ENCODE measurements around the gene UNC45A. TPM values are rescaled to one million over a fixed set of nuclear protein-coding genes. Genes with fewer than 3 reads are reported as not detected.
A peak's percentile ranks its signal among the peaks of the same experiment; 100 is the strongest.

The UNC45A gene
- polyA plus RNA-seq, 3 donors from 2014 or later = 54.9 to 74.4 (median 59.3) TPM

DNA sequence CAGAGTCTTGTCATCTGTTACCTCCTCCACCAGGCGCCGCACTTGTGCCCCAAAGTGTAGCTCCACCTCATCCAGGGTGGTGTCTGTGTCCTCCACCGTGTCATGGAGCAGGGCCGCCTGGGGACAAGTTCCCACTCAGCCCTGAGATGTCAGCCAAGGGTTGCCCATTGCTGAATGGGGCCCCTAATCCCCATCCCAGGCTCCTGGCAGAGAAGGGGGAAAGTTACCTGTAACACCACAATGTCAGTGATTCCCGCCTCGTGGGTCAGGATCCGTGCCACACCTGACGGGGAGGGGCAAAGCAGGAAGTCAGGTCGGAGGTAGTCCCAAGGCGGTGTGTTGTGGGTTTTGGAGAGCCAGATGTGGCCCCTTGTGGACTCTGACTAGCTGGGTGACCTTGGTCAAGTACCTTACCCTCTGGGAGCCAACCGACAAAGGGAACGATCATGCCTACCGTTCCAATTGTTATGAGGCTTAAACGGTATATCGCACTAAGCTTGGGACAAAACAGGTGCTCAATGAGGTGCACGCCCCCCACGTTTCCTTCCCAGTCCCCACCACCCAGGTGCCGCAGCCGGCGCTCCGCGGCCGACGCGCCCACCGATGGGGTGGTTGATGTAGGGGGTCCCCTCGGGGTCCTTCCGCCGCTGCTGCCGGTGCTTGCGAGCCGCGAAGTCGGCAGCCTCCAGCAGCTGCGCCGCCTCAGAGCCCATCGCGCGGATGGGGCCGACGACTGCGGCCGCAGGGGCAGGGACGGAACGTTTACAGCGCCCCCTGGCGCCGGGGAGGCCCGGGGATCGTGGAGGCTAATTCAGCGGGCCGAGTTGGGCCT, 3.0 kb upstream of the UNC45A start, which contains the start of gene HDDC3:
HDDC3 (minus strand) TSS at position 722 of the 832 bp plus-strand sequence; CDS start at position 713, 9 bp downstream.
- Mint-ChIP-seq H3K9me3 (no peaks in the 10 kb centered on the region), H3K4me1 (peaks cover 52 to 65% of the 10 kb centered on the region in 2 donors), H3K36me3 (peaks cover 0 to 3% (median 0%) of the 10 kb centered on the region in 3 donors), H3K4me3 (peak within 1 kb of the TSS; percentile 95 to 97 (median 96)), H3K27ac (peak within 1 kb of the TSS; percentile 93 to 98 (median 96)), H3K27me3 (ENCODE audit: low read depth in 3 of 3) (peaks cover 0 to 16% (median 11%) of the 10 kb centered on the region in 3 donors)
- peak; percentile 85 to 86 (median 86) for DNase-seq

DNA sequence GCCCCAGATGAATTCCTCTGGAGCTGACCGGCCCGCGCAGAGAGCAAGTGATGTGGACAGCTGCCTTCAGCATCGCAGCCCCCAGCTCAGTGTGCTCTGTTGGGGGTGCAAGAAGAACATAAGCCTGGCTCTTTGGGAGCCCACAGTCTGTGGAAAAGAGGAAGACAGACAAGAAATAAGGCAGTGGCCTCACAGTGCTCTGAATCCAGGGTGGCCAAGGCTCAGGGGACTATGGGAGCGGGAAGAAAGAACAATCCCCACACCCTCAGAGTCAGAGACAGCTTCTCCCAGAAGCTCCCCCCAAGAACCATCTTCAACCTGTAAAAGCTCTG, 2.5 kb upstream of the UNC45A start:
- H3K36me3 Mint-ChIP-seq = peaks cover 0 to 3% (median 0%) of the 10 kb centered on the region in 3 donors
- peak overlapping the region; percentile 87 to 98 (median 89) for H3K27ac Mint-ChIP-seq
- peaks cover 52 to 65% of the 10 kb centered on the region in 2 donors for H3K4me1 Mint-ChIP-seq
- peak overlapping the region; percentile 95 to 97 (median 96) for H3K4me3 Mint-ChIP-seq
- peaks cover 0 to 16% (median 11%) of the 10 kb centered on the region in 3 donors for H3K27me3 Mint-ChIP-seq (ENCODE audit: low read depth in 3 of 3)
- DNase-seq = no peak
- no peaks in the 10 kb centered on the region for H3K9me3 Mint-ChIP-seq

DNA sequence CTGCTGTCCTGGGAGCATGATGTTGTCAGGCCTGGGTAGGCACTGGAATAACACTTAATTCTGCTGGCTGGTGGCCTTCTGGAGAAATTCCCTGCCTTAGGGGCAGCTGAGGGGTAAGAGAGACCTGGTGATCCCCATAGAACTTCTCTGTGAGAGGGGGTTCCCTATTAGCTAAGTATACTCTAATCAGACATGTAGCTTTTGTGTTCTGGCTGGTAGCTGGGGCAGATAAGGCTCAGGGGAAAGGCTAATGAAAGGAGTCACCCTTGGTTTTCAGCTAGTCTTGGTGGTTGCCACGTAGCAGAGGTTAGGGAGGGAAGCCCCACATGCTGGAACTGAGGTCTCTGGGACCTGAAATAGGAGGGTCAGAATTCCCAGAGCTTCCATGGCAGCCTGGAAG, 1.8 kb upstream of the UNC45A start:
- no peak for DNase-seq
- peak overlapping the region in 3 of 6 donors; percentile 34 to 93 (median 49) for H3K27ac Mint-ChIP-seq
- peak overlapping the region; percentile 21 to 96 (median 55) for H3K4me3 Mint-ChIP-seq
- H3K36me3 Mint-ChIP-seq = peaks cover 2 to 3% (median 2%) of the 10 kb centered on the region in 3 donors
- H3K9me3 Mint-ChIP-seq = no peaks in the 10 kb centered on the region
- peaks cover 0 to 16% (median 11%) of the 10 kb centered on the region in 3 donors for H3K27me3 Mint-ChIP-seq (ENCODE audit: low read depth in 3 of 3)
- peaks cover 52 to 64% of the 10 kb centered on the region in 2 donors for H3K4me1 Mint-ChIP-seq

- Mint-ChIP-seq H3K27ac (peak overlapping the region; percentile 89 to 93 (median 93)), H3K36me3 (peaks cover 3% of the 10 kb centered on the region in 3 donors), H3K4me3 (peak overlapping the region; percentile 85 to 98 (median 85)), H3K9me3 (no peaks in the 10 kb centered on the region), H3K27me3 (ENCODE audit: low read depth in 3 of 3) (peaks cover 0 to 13% (median 11%) of the 10 kb centered on the region in 3 donors), H3K4me1 (peaks cover 49 to 55% of the 10 kb centered on the region in 2 donors)
- peak; percentile 76 to 80 (median 80) for DNase-seq
These were observed 683 bp upstream of the UNC45A start for GRCh38 chr15:90934256-90934948.

GRCh38 chr15:90936823-90937222, 1.7 kb downstream of the UNC45A start:
- Mint-ChIP-seq H3K4me1 (peaks cover 27 to 34% of the 10 kb centered on the region in 2 donors), H3K27ac (peak overlapping the region in 2 of 6 donors; percentile 49 to 81), H3K4me3 (peak overlapping the region; percentile 85 to 98 (median 85)), H3K36me3 (peaks cover 3 to 20% (median 7%) of the 10 kb centered on the region in 3 donors), H3K9me3 (no peaks in the 10 kb centered on the region), H3K27me3 (ENCODE audit: low read depth in 3 of 3) (peaks cover 0 to 8% (median 4%) of the 10 kb centered on the region in 3 donors)
- no peak for DNase-seq

DNA sequence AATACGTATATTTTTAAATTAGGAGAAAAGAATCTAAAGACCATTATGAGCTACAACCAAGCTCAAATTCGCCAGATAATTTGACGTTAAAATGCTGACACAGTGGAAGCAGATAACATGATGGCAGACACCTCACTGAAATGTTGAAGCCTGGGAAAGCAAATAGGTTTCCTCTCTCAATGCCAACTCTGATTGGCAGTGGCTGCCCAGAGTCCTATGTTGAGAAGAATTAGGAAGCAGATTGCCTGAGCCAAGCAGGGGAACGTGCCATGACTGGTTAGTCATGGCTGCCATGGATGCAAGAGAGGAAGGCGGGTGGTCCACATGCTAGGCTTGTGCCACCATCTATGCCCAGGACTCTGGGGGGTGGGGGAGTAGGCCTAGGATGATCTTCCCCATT, 3.2 kb downstream of the UNC45A start:
- H3K27ac Mint-ChIP-seq = no peak overlapping the region
- no peak overlapping the region for H3K4me3 Mint-ChIP-seq
- H3K27me3 Mint-ChIP-seq (ENCODE audit: low read depth in 3 of 3) = peaks cover 0 to 2% (median 2%) of the 10 kb centered on the region in 3 donors
- DNase-seq = no peak
- peaks cover 8 to 30% (median 12%) of the 10 kb centered on the region in 3 donors for H3K36me3 Mint-ChIP-seq
- H3K4me1 Mint-ChIP-seq = peaks cover 22 to 26% of the 10 kb centered on the region in 2 donors
- H3K9me3 Mint-ChIP-seq = no peaks in the 10 kb centered on the region

DNA sequence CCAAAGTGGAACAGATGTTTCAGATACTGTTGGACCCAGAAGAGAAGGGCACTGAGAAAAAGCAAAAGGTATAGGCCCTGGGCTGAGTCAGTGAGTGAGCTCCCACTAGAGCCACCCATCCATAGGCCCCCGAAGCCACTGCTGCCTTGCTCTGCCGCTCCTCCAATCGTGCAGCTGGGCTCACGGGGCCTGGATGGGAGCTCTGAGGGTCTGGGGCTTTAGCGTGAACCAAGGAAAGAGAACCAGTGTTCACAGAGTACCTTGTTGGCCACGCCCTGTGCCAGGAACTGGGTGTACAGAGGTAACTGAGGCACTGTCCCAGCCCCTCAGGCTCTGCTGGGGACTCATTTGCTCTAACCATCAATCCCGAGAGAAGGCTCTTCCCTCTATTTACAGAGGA, 4.7 kb downstream of the UNC45A start:
- H3K27ac Mint-ChIP-seq = no peak overlapping the region
- peaks cover 11 to 36% (median 12%) of the 10 kb centered on the region in 3 donors for H3K36me3 Mint-ChIP-seq
- no peaks in the 10 kb centered on the region for H3K9me3 Mint-ChIP-seq
- no peak for DNase-seq
- H3K27me3 Mint-ChIP-seq (ENCODE audit: low read depth in 3 of 3) = no peaks in the 10 kb centered on the region
- H3K4me3 Mint-ChIP-seq = no peak overlapping the region
- peaks cover 15 to 17% of the 10 kb centered on the region in 2 donors for H3K4me1 Mint-ChIP-seq

DNA sequence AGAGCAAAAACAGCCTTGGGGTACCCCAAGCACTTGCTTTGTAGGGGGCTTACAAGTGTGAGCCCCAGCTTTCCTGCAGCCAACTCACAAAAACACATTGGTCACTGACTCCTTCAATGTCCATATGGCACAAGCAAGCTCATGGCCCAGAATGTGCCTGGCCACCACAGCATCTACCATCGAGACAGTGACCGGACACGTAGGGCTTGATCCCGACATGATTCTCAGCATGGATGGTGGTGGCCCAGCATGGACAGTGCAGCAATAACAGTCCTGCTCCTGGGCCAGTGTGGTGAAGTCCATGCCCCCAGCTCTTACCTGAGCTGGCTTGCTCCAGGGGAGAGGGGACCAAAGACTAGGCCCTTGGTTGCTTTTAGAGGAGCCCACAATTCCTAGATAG, 6.0 kb downstream of the UNC45A start:
- DNase-seq = no peak
- H3K27me3 Mint-ChIP-seq (ENCODE audit: low read depth in 3 of 3) = no peaks in the 10 kb centered on the region
- H3K36me3 Mint-ChIP-seq = peaks cover 12 to 40% (median 13%) of the 10 kb centered on the region in 3 donors
- H3K9me3 Mint-ChIP-seq = no peaks in the 10 kb centered on the region
- peak overlapping the region in 1 of 6 donors; percentile 12 for H3K27ac Mint-ChIP-seq
- no peak overlapping the region for H3K4me3 Mint-ChIP-seq
- H3K4me1 Mint-ChIP-seq = peaks cover 9 to 10% of the 10 kb centered on the region in 2 donors

- Mint-ChIP-seq H3K4me1 (no peaks in the 10 kb centered on the region), H3K27ac (no peak overlapping the region), H3K27me3 (ENCODE audit: low read depth in 3 of 3) (no peaks in the 10 kb centered on the region), H3K36me3 (peaks cover 10 to 43% (median 12%) of the 10 kb centered on the region in 3 donors), H3K4me3 (no peak overlapping the region), H3K9me3 (no peaks in the 10 kb centered on the region)
- no peak for DNase-seq
These were observed 7.5 kb downstream of the UNC45A start for GRCh38 chr15:90942354-90943120.

- DNase-seq = no peak
- Mint-ChIP-seq H3K36me3 (peaks cover 10 to 33% (median 17%) of the 10 kb centered on the region in 3 donors), H3K27ac (no peak overlapping the region), H3K4me1 (no peaks in the 10 kb centered on the region), H3K9me3 (no peaks in the 10 kb centered on the region), H3K27me3 (ENCODE audit: low read depth in 3 of 3) (no peaks in the 10 kb centered on the region), H3K4me3 (no peak overlapping the region)
These were observed 10.0 kb downstream of the UNC45A start for GRCh38 chr15:90945091-90945490.

DNA sequence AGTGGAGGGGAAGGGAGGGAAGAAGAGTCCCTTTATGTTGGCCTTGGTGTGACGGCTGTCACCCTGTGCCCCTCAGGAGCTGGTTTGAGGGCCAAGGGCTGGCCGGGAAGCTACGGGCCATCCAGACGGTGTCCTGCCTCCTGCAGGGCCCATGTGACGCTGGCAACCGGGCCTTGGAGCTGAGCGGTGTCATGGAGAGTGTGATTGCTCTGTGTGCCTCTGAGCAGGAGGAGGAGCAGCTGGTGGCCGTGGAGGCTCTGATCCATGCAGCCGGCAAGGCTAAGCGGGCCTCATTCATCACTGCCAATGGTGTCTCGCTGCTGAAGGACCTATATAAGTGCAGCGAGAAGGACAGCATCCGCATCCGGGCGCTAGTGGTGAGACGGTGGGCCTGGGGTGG, 11.5 kb downstream of the UNC45A start:
- no peaks in the 10 kb centered on the region for H3K4me1 Mint-ChIP-seq
- H3K27me3 Mint-ChIP-seq (ENCODE audit: low read depth in 3 of 3) = peaks cover 0 to 3% (median 0%) of the 10 kb centered on the region in 3 donors
- peaks cover 5 to 22% (median 17%) of the 10 kb centered on the region in 3 donors for H3K36me3 Mint-ChIP-seq
- H3K27ac Mint-ChIP-seq = no peak overlapping the region
- no peak overlapping the region for H3K4me3 Mint-ChIP-seq
- DNase-seq = no peak
- H3K9me3 Mint-ChIP-seq = no peaks in the 10 kb centered on the region

GRCh38 chr15:90946941-90947576, 12.0 kb downstream of the UNC45A start:
- Mint-ChIP-seq H3K27me3 (ENCODE audit: low read depth in 3 of 3) (peaks cover 0 to 4% (median 0%) of the 10 kb centered on the region in 3 donors), H3K4me1 (no peaks in the 10 kb centered on the region), H3K36me3 (peaks cover 5 to 24% (median 20%) of the 10 kb centered on the region in 3 donors), H3K9me3 (no peaks in the 10 kb centered on the region), H3K4me3 (no peak overlapping the region), H3K27ac (no peak overlapping the region)
- DNase-seq = no peak

Data from immature natural killer cell (primary cell).